ENCODE results near the gene DNPEP. TPM values are rescaled to one million over a fixed set of nuclear protein-coding genes. Genes with fewer than 3 reads are reported as not detected.
A peak's percentile ranks its signal among the peaks of the same experiment; 100 is the strongest.

Gene DNPEP
- total RNA-seq, 4 donors from 2014 or later = 35.9 to 49.5 (median 41.6) TPM

DNA sequence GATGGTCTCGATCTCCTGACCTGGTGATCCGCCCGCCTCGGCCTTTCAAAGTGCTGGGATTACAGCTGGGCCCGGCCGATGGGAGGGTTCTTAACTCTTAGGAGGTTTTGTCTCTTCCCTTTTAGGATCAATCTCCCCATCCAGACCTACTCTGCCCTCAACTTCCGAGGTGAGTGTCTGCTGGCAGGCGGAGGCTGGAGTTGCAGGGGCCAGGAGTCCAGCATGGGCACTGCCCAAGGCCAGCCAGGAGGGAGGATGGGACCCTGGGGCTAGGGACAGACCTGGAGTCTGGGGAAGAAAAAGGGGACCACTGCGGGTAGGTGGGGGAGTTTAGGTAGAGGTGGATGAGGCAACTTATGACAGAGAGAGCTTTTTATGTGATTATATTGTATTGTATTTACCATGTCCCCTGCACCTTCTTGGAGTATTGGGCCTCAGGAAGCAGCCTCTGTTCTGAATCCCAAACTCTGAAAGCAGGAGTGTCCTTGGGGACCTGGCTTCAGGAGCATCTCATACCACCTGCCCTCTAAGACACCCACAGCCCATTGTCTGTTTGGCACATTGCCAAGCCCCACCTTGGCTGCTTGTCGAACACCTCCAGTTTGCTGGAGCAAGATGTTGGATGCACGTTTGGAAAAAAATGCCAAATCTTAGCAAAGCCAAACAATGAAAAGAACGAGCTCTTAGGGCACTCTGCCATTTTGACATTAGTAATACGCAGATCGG, 36.1 kb upstream of the DNPEP start:
- TF ChIP-seq POLR2A (IDR thresholded peaks at IDR 0.05) (no peak), CTCF (IDR thresholded peaks at IDR 0.05) (no peak)
- intact Hi-C loops (cut with DNase I) = no loop called here

GRCh38 chr2:219422952-219423534, 35.3 kb upstream of the DNPEP start:
- TF ChIP-seq POLR2A (IDR thresholded peaks at IDR 0.05) (no peak), CTCF (IDR thresholded peaks at IDR 0.05) (no peak)
- 90 to 93% methylated on average over 8 of the region's 8 CpGs for WGBS, 2 donors
- no peaks in the 10 kb centered on the region for H3K9me3 ChIP-seq
- intact Hi-C loops (cut with DNase I) = no loop called here
- no peaks in the 10 kb centered on the region for H3K36me3 ChIP-seq
- H3K4me3 ChIP-seq (replicated peaks in 1 of 3) = no peak overlapping the region
- peaks cover 5 to 21% of the 10 kb centered on the region in 2 donors for H3K4me1 ChIP-seq
- peaks cover 4% of the 10 kb centered on the region for H3K27me3 ChIP-seq
- DNase-seq = no peak
- no peak overlapping the region for H3K27ac ChIP-seq

More for the DNA sequence above, 36.1 kb upstream of the DNPEP start:
- DNase-seq = peak in 1 of 2 donors; percentile 11
- H3K4me3 ChIP-seq (replicated peaks in 1 of 3) = no peak overlapping the region
- no peaks in the 10 kb centered on the region for H3K27me3 ChIP-seq
- peaks cover 5 to 14% of the 10 kb centered on the region in 2 donors for H3K4me1 ChIP-seq
- H3K9me3 ChIP-seq = no peaks in the 10 kb centered on the region
- 72% methylated on average over 14 of the region's 14 CpGs for WGBS, 2 donors
- no peaks in the 10 kb centered on the region for H3K36me3 ChIP-seq
- no peak overlapping the region for H3K27ac ChIP-seq

DNA sequence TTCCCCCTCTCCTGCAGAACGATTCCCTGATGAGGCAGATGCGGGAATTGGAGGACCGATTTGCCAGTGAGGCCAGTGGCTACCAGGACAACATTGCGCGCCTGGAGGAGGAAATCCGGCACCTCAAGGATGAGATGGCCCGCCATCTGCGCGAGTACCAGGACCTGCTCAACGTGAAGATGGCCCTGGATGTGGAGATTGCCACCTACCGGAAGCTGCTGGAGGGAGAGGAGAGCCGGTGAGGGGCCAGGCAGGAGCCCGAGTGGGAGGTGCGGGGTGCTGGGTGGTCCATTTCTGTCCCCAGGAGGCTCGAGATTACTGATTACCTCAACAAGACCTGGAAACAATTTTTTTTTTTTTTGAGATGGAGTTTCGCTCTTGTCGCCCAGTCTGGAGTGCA, 33.6 kb upstream of the DNPEP start:
- Histone ChIP-seq H3K27me3 (peaks cover 9% of the 10 kb centered on the region), H3K36me3 (no peaks in the 10 kb centered on the region), H3K4me3 (replicated peaks in 1 of 3) (no peak overlapping the region), H3K9me3 (no peaks in the 10 kb centered on the region), H3K27ac (no peak overlapping the region), H3K4me1 (peaks cover 5 to 22% of the 10 kb centered on the region in 2 donors)
- WGBS, 2 donors = 89 to 94% methylated on average over 17 of the region's 17 CpGs
- intact Hi-C loops (cut with DNase I) = no loop called here
- TF ChIP-seq POLR2A (IDR thresholded peaks at IDR 0.05) = no peak
- no peak for TF ChIP-seq CTCF (IDR thresholded peaks at IDR 0.05)
- no peak for DNase-seq

DNA sequence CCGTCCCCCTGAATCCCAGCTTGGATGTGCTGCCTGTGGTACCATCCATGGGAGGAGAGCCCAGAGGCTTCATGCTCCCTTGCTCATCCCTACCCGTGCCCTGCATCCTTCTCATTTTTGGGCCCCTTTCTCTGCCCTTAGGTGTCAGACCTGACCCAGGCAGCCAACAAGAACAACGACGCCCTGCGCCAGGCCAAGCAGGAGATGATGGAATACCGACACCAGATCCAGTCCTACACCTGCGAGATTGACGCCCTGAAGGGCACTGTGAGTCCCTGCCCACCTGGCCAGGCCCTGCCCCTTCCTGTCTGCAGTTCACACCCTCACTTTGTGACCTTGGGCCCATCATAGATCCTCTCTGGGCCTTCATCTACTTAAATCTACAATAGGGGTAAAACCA, 33.0 kb upstream of the DNPEP start:
- TF ChIP-seq POLR2A (IDR thresholded peaks at IDR 0.05) (no peak), CTCF (IDR thresholded peaks at IDR 0.05) (no peak)
- 90 to 96% methylated on average over 8 of the region's 8 CpGs for WGBS, 2 donors
- Histone ChIP-seq H3K27me3 (peaks cover 9% of the 10 kb centered on the region), H3K9me3 (no peaks in the 10 kb centered on the region), H3K27ac (no peak overlapping the region), H3K36me3 (no peaks in the 10 kb centered on the region), H3K4me3 (replicated peaks in 1 of 3) (no peak overlapping the region), H3K4me1 (peaks cover 5 to 22% of the 10 kb centered on the region in 2 donors)
- no peak for DNase-seq
- intact Hi-C loops (cut with DNase I) = no loop called here

Data from thyroid gland (tissue), 4 donors.